Neural cell (in vitro differentiated cells): ENCODE data around the gene EXOC4. TPM values are rescaled to one million over a fixed set of nuclear protein-coding genes. Genes with fewer than 3 reads are reported as not detected.

ENCODE experiments used
- H2AFZ ChIP-seq: fragments of 200-600, 300-800 bp; sonication (generic), shearing (Covaris generic); 2 replicates; pipeline ENCODE4 v1.6.0; 2014; ENCODE audit warnings: low read depth, mild to moderate bottlenecking, antibody characterized with exemption, low read length, moderate library complexity
- H3F3A ChIP-seq: fragments of 200-600 bp; shearing (Covaris generic); 2 replicates; pipeline ENCODE4 v1.6.1; 2016; ENCODE audit warnings: mild to moderate bottlenecking, moderate library complexity, mixed read lengths, antibody characterized with exemption, low read length; ENCODE audit not compliant: insufficient read depth, poor library complexity, severe bottlenecking
- H3K27ac ChIP-seq: fragments of 200-600, 300-800 bp; sonication (generic), shearing (Covaris generic); 2 replicates; pipeline ENCODE4 v1.5.1; 2014; ENCODE audit warnings: mild to moderate bottlenecking, low read length, moderate library complexity
- H3K27me3 ChIP-seq: fragments of 300-800, 200-600 bp; sonication (generic), shearing (Covaris generic); 2 replicates; pipeline ENCODE4 v1.6.0; 2014; ENCODE audit warnings: mild to moderate bottlenecking, low read depth, low read length, moderate library complexity; ENCODE audit not compliant: insufficient read depth
- H3K36me3 ChIP-seq: fragments of 300-800, 200-600 bp; sonication (generic), shearing (Covaris generic); 2 replicates; pipeline ENCODE4 v1.5.1; 2014; ENCODE audit warnings: mild to moderate bottlenecking, antibody characterized with exemption, low read length, moderate library complexity; ENCODE audit not compliant: insufficient read depth
- H3K4me2 ChIP-seq: fragments of 300-800, 200-600 bp; sonication (generic), shearing (Covaris generic); 2 replicates; pipeline ENCODE4 v1.6.0; 2014; ENCODE audit warnings: mild to moderate bottlenecking, low read length
- H3K4me3 ChIP-seq: fragments of 300-800, 200-600 bp; sonication (generic), shearing (Covaris generic); 2 replicates; pipeline ENCODE4 v1.5.1; 2014; ENCODE audit warnings: mild to moderate bottlenecking, low read length, moderate library complexity
- H3K79me2 ChIP-seq: fragments of 200-600 bp; shearing (Covaris generic); replicated peaks from 2 replicates; pipeline ENCODE4 v1.6.0; 2014; ENCODE audit warnings: mild to moderate bottlenecking, low read length, moderate library complexity; ENCODE audit not compliant: insufficient read depth
- H3K9ac ChIP-seq: fragments of 300-800, 200-600 bp; sonication (generic), shearing (Covaris generic); 2 replicates; pipeline ENCODE4 v1.6.1; 2016; ENCODE audit warnings: mild to moderate bottlenecking, low read length, mixed read lengths
- H3K9me2 ChIP-seq: fragments of 200-600 bp; shearing (Covaris generic); 2 replicates; pipeline ENCODE4 v1.6.1; 2016; ENCODE audit warnings: mild to moderate bottlenecking, low read length, mixed read lengths; ENCODE audit not compliant: insufficient read depth
- H3K9me3 ChIP-seq: fragments of 200-600, 300-800 bp; sonication (generic), shearing (Covaris generic); 2 replicates; pipeline ENCODE4 v1.6.1; 2016; ENCODE audit warnings: mild to moderate bottlenecking, mixed run types, low read length, moderate library complexity, mixed read lengths
- H4K20me1 ChIP-seq: fragments of 200-600 bp; shearing (Covaris generic); 2 replicates; pipeline ENCODE4 v1.6.1; 2016; ENCODE audit warnings: mild to moderate bottlenecking, mixed run types; ENCODE audit not compliant: insufficient read depth
- EP300 ChIP-seq: fragments of 450-650 bp; conservative IDR thresholded peaks from 2 replicates; pipeline ENCODE4 v1.6.1; 2014; ENCODE audit warnings: antibody characterized with exemption, mild to moderate bottlenecking, moderate library complexity; ENCODE audit not compliant: poor library complexity, severe bottlenecking
- EZH2 ChIP-seq: fragments of 200-600, 300-800 bp; shearing (Covaris generic), sonication (generic); IDR thresholded peaks from 2 replicates; pipeline ENCODE4 v1.6.1; 2014; ENCODE audit warnings: antibody characterized with exemption, low read length, borderline replicate concordance, mild to moderate bottlenecking; ENCODE audit not compliant: insufficient read depth, poor library complexity, severe bottlenecking
- MXI1 ChIP-seq: fragments of 450-650 bp; conservative IDR thresholded peaks from 2 replicates; pipeline ENCODE4 v1.6.1; 2014; ENCODE audit warnings: antibody characterized with exemption, mild to moderate bottlenecking; ENCODE audit not compliant: poor library complexity, severe bottlenecking
- POLR2AphosphoS5 ChIP-seq: IDR thresholded peaks from 2 replicates; pipeline ENCODE4 v1.6.1; 2012
- RAD21 ChIP-seq: fragments of 450-650 bp; conservative IDR thresholded peaks from 2 replicates; pipeline ENCODE4 v1.6.1; 2014; ENCODE audit warnings: antibody characterized with exemption, mild to moderate bottlenecking, moderate library complexity
- SMC3 ChIP-seq: fragments of 450-650 bp; conservative IDR thresholded peaks from 2 replicates; pipeline ENCODE4 v1.6.1; 2014; ENCODE audit warnings: antibody characterized with exemption, mild to moderate bottlenecking, moderate library complexity; ENCODE audit not compliant: poor library complexity
- TAF1 ChIP-seq: IDR thresholded peaks from 2 replicates; pipeline ENCODE4 v1.6.1; 2012; ENCODE audit warnings: low read depth
- polyA plus RNA-seq: library from polyadenylated mRNA; depleted of rRNA; stranded (reverse); fragments of >200 nt; gene quantifications from 2 replicates; pipeline ENCODE4 v1.2.3, GENCODE V29; 2014
- TF ChIP-seq, protein P1 (sequence below): fragments of 450-650 bp; IDR thresholded peaks from 2 replicates; pipeline ENCODE4 v1.5.1; 2014; ENCODE audit warnings: antibody characterized with exemption, mild to moderate bottlenecking, moderate library complexity; ENCODE audit not compliant: poor library complexity, severe bottlenecking
- TF ChIP-seq, protein P2 (sequence below): IDR thresholded peaks from 2 replicates; pipeline ENCODE4 v1.6.1; 2012; ENCODE audit warnings: borderline replicate concordance

Gene EXOC4
- polyA plus RNA-seq, 1 donor from 2014 or later = 36.5 TPM

DNA sequence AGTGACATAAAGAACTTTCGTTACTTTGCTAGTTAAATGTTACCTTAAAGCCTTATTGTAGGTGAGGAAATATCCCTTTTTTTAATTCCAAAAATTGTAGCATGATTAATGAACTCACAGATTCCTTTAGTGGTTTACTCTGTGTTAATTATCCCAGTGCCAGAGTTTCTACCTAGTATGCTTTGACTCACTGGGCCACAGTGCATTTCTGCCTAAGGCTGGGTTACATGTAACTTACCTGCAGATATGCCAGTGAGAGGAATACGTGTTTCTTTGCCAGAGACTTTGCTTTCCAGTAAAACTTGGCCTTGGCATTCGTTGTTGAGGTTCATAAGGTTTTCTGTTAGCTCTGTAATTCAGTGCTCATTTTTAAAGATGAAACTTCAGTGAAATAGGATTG, 493.4 kb downstream of the EXOC4 start:
- TF ChIP-seq, protein P1, sequence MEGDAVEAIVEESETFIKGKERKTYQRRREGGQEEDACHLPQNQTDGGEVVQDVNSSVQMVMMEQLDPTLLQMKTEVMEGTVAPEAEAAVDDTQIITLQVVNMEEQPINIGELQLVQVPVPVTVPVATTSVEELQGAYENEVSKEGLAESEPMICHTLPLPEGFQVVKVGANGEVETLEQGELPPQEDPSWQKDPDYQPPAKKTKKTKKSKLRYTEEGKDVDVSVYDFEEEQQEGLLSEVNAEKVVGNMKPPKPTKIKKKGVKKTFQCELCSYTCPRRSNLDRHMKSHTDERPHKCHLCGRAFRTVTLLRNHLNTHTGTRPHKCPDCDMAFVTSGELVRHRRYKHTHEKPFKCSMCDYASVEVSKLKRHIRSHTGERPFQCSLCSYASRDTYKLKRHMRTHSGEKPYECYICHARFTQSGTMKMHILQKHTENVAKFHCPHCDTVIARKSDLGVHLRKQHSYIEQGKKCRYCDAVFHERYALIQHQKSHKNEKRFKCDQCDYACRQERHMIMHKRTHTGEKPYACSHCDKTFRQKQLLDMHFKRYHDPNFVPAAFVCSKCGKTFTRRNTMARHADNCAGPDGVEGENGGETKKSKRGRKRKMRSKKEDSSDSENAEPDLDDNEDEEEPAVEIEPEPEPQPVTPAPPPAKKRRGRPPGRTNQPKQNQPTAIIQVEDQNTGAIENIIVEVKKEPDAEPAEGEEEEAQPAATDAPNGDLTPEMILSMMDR = no peak
- no peak for TF ChIP-seq TAF1
- TF ChIP-seq MXI1 = no peak
- no peak for TF ChIP-seq EZH2
- TF ChIP-seq RAD21 = no peak
- TF ChIP-seq POLR2AphosphoS5 = no peak
- no peak for TF ChIP-seq EP300
- TF ChIP-seq, protein P2, sequence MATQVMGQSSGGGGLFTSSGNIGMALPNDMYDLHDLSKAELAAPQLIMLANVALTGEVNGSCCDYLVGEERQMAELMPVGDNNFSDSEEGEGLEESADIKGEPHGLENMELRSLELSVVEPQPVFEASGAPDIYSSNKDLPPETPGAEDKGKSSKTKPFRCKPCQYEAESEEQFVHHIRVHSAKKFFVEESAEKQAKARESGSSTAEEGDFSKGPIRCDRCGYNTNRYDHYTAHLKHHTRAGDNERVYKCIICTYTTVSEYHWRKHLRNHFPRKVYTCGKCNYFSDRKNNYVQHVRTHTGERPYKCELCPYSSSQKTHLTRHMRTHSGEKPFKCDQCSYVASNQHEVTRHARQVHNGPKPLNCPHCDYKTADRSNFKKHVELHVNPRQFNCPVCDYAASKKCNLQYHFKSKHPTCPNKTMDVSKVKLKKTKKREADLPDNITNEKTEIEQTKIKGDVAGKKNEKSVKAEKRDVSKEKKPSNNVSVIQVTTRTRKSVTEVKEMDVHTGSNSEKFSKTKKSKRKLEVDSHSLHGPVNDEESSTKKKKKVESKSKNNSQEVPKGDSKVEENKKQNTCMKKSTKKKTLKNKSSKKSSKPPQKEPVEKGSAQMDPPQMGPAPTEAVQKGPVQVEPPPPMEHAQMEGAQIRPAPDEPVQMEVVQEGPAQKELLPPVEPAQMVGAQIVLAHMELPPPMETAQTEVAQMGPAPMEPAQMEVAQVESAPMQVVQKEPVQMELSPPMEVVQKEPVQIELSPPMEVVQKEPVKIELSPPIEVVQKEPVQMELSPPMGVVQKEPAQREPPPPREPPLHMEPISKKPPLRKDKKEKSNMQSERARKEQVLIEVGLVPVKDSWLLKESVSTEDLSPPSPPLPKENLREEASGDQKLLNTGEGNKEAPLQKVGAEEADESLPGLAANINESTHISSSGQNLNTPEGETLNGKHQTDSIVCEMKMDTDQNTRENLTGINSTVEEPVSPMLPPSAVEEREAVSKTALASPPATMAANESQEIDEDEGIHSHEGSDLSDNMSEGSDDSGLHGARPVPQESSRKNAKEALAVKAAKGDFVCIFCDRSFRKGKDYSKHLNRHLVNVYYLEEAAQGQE = no peak
- TF ChIP-seq SMC3 = no peak
- Histone ChIP-seq H4K20me1 (no peaks in the 10 kb centered on the region), H3K9ac (no peak overlapping the region), H2AFZ (no peak overlapping the region), H3K9me3 (no peaks in the 10 kb centered on the region), H3K27ac (no peak overlapping the region), H3K9me2 (no peaks in the 10 kb centered on the region), H3K4me2 (no peak overlapping the region), H3K79me2 (no peaks in the 10 kb centered on the region), H3K36me3 (no peaks in the 10 kb centered on the region), H3F3A (no peaks in the 10 kb centered on the region), H3K27me3 (no peaks in the 10 kb centered on the region), H3K4me3 (no peak overlapping the region)

DNA sequence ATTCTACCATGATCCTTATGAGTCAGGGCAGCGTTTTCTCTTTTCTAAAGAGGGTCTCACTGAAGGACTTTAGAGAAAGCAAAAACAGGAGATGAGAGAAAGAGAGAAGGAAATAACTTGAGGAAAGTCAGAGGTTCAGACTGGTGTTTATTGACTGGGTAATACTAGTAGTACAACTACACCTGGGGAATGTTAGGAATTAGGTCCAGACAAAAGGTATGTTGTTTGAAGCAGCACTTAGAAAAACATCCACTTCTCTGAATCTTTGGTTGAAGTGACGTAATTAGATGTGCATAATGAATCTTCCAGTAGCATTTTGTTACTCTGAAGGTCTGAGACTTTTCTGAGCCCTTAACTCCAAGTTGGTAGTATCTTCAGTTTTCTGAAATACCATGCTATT, 494.0 kb downstream of the EXOC4 start:
- H3K27me3 ChIP-seq = no peaks in the 10 kb centered on the region
- no peak overlapping the region for H3K4me2 ChIP-seq
- H3K27ac ChIP-seq = no peak overlapping the region
- H3K9me3 ChIP-seq = no peaks in the 10 kb centered on the region
- no peak overlapping the region for H3K9ac ChIP-seq
- H2AFZ ChIP-seq = no peak overlapping the region
- H3K4me3 ChIP-seq = no peak overlapping the region
- H3K79me2 ChIP-seq = no peaks in the 10 kb centered on the region
- H3K36me3 ChIP-seq = no peaks in the 10 kb centered on the region
- TF ChIP-seq TAF1 (no peak), MXI1 (no peak), RAD21 (no peak), EP300 (no peak), SMC3 (no peak)
- TF ChIP-seq, protein P2 = no peak
- no peaks in the 10 kb centered on the region for H4K20me1 ChIP-seq
- H3F3A ChIP-seq = no peaks in the 10 kb centered on the region
- H3K9me2 ChIP-seq = no peaks in the 10 kb centered on the region
